SK-N-SH (cell line): ENCODE results near the gene CD300LG.

Source experiments
- CTCF ChIP-seq: fragments of 200-600 bp; sonication (generic); IDR thresholded peaks from 2 replicates; pipeline ENCODE4 v1.6.1; 2017; ENCODE audit warnings: antibody characterized with exemption, mild to moderate bottlenecking, moderate library complexity
- EZH2phosphoT487 ChIP-seq: fragments of 200-600 bp; sonication (generic); IDR thresholded peaks from 2 replicates; pipeline ENCODE4 v1.6.1; 2017; ENCODE audit warnings: low read depth, mixed run types, mild to moderate bottlenecking, antibody characterized with exemption, moderate library complexity, borderline replicate concordance
- POLR2AphosphoS5 ChIP-seq: IDR thresholded peaks from 2 replicates; pipeline ENCODE4 v1.6.1; 2012; ENCODE audit warnings: low read depth, low read length
- RCOR1 ChIP-seq: fragments of 150-350 bp; IDR thresholded peaks from 2 replicates; pipeline ENCODE4 v1.6.1; 2017; ENCODE audit warnings: antibody characterized with exemption, low read length
- YY1 ChIP-seq: IDR thresholded peaks from 2 replicates; pipeline ENCODE4 v1.4.0; 2012; ENCODE audit warnings: low read depth, mild to moderate bottlenecking
- TF ChIP-seq, protein P1 (sequence below): IDR thresholded peaks from 2 replicates; pipeline ENCODE4 v1.4.0; 2012; ENCODE audit warnings: low read depth

- TF ChIP-seq CTCF (no peak), YY1 (no peak), RCOR1 (no peak), EZH2phosphoT487 (no peak), POLR2AphosphoS5 (no peak)
- TF ChIP-seq, protein P1, sequence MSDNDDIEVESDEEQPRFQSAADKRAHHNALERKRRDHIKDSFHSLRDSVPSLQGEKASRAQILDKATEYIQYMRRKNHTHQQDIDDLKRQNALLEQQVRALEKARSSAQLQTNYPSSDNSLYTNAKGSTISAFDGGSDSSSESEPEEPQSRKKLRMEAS = no peak
These were observed 43.2 kb upstream of the CD300LG start for GRCh38 chr17:43803758-43804157.
